Stimulated activated CD4-positive, alpha-beta T cell treated with anti-CD3 and anti-CD28 coated beads, Interleukin-15, amount 100 ng/mL, for 1 hour (primary cell): ENCODE measurements around the gene CHDH.

Experiments used
- DNase-seq, 2 donors: peaks; one replicate each; pipeline ENCODE4 v3.0.0-alpha.2; 2020; ENCODE audit warnings: low read depth in 1 of 2, low spot score in 1 of 2

CHDH gene

GRCh38 chr3:53792866-53793265 is 53.4 kb downstream of the CHDH start:
- DNase-seq, result no peak

- DNase-seq, result no peak
Measured at GRCh38 chr3:53791317-53791716, 54.9 kb downstream of the CHDH start.

DNA sequence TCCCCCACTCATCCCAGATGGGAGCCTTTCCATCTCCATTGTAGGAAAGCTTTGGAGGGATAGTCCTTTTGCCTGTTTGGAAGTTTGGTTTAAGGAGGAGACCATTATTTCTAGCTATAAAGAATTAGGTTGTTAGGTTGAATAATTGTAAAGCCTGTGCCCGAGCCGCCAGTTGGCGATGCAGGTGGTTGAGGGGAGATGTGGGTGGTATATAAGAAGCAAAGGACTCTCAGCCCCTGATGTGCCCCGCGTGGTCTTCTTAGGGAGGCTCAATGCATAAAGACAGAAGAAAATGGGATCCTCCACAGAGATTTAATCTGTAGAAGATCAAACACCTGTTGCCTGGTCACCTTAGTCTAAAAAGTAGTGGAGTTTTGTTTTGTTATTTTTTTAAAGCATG is 55.7 kb downstream of the CHDH start:
- no peak for DNase-seq

DNA sequence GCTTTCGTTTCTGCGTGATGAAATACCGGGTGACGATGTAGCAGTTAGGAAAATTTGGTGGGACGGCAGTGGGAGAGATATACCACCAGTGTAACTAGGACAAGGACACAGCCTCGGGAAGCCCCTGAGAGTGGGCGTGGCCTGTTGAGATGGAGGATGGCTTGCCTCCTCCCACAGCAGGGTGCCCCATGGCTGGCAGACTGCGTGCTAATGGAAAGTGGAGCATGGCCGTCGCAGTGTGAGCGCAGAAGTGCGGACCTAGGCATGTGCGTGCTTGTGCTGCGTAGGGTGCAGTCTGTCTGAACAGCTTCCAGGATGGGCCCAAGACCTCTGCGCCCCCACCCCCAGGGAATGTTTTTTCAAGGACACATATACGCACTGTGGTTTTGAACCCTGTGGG is 56.8 kb downstream of the CHDH start:
- no peak for DNase-seq

GRCh38 chr3:53788038-53788437 is 58.2 kb downstream of the CHDH start:
- no peak for DNase-seq

DNA sequence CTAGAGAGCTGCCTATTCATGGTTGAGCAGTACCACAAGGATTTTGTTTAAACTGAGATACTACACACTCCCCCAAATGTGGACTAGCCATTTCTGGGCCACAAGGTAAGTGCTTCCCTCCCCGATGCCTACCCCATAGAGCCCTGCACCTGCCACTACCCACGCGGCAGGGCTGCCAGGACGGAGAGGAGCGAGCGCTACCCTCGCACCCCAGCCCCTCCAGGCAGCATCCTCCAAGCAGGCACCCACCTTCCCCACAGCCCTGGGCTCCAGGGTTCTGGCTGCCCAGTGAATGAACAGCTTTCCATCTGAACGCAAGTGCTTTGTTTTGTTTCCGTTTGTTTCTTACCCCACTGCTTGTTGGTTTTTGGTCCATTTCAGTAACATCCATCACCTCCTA is 59.2 kb downstream of the CHDH start:
- DNase-seq, result no peak

DNA sequence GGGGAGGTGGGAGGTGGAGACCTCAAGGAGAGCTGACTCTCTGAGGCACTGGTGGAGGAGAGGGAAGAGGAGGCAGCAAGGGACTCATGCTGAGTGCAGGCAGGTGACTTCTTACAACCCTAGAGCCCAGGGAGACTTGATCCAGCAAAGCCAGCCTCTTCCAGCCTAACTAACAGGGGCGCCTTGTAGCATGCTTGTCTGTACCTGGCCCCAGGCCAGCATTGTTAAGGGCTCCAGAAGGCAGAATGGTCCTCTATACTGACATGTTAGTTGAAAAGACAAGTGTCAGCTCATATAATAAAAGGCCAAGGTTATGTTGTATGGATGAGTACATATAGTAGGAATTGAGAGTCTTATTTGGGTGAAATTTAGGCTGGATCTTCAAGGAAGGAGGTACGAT is 65.4 kb downstream of the CHDH start:
- DNase-seq, result no peak

DNA sequence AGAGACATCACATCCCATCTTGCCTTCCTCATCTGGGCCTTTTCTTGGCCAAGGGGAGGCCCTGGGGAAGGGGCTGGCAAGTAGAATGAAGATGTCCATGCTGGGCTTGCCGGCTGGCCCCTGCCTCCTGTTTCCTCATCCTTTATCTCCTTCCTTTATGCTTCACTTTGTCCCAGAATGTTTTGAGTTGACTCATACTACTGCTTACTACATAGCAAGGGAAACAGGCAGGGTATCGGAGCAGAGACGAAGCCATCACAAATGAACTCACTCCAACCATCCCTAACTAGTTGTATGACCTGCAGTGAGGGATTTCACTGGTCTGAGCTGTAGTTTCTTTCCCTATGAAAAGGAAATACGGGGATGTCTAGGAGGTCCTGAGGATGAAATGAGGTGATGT is 66.0 kb downstream of the CHDH start:
- DNase-seq, result no peak

GRCh38 chr3:53778153-53778552 is 68.1 kb downstream of the CHDH start:
- DNase-seq, result no peak

DNA sequence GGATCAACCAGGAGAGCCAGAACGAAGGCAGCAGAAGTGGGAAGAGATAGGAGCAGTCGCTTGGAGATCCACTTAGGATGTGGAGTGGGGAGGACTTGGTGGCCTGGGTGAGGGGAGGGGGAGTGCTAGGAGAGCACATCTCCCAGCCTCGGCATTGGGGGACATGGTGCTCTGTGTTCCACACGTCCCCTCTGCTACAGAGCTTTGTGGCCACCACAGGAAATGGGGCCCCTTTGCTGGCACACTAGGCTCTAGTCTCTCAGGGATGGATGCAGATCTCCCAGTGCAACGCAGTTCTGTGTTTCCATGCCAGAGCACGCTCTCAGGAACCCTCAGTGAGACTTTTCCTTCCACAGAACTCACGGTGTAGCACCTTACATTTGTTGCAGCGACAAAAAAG is 68.8 kb downstream of the CHDH start:
- DNase-seq, result no peak

DNA sequence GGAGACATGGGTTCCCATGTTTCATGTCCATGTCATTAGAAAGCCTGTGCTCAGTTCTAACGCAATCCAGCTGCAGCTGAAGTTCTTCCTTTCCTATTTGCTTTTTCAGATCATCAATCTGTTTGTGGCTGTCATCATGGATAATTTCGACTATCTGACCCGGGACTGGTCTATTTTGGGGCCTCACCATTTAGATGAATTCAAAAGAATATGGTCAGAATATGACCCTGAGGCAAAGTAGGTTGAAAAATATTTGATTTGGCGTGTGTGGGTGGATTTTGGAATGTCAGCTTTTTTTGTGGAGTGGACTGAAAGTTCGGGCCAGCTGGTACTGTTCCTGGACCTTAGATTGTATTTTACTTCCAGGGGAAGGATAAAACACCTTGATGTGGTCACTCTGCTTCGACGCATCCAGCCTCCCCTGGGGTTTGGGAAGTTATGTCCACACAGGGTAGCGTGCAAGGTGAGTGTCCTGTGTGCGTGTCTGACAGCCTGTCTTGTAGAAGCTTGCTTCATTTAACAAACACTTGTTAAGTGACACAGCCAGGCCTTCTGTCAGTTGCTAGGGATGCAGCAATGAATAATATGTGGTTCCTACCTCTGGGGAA is 69.6 kb downstream of the CHDH start:
- no peak for DNase-seq

DNA sequence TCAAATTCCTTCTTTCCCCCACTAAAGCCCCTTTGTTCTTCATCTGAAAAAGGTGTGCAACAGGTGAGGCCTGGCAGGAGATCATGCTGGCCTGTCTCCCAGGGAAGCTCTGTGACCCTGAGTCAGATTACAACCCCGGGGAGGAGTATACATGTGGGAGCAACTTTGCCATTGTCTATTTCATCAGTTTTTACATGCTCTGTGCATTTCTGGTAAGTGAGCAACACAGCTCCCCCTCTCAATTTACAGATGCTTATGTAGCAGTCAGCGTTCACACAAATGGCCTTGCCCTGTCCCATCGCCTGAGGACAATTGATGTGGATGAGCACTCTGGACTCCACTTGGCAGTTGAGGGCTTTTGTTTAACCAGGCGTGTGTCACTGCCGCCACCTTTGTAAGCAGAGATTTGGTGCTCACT is 70.4 kb downstream of the CHDH start:
- no peak for DNase-seq

- no peak for DNase-seq
Measured at GRCh38 chr3:53775018-53775417, 71.2 kb downstream of the CHDH start.

- no peak for DNase-seq
Measured at GRCh38 chr3:53774414-53774813, 71.8 kb downstream of the CHDH start.

DNA sequence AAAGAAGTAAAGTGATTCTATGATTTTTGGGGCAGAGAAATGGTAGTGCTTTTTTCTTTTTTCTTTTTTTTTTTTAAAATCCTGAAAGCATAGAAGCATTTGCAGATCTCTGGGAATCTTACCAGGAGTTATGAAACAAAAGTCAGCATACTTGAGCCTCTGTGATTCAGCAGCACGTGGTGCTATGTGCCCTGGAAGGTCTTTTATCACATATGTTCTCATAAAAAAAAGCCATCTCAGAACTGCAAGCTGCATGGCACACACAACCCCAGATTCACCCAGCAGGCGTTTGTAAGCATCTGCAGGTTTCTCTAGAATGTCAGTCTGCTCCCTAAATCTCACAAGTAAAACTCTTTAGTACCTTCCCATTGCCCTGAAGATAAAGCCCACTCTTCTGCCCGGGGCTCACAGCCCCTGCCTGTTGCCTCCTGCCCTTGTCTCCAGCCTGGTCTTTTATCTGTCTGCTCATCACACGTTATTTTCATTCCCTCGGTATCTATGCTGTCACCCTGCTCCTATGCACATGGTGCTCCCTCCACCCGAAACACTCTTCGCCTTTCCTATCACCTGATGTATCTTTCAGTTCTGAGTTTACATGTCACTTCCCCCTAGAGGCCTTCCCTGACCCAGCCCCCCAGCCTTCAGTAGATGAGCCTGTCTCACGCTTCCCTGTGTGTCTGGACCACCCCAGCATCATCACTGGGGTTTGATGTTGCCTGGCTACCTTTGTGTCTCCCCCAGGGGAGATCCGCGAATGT is 72.4 kb downstream of the CHDH start:
- no peak for DNase-seq

- DNase-seq, result no peak
Measured at GRCh38 chr3:53773021-53773436, 73.2 kb downstream of the CHDH start.

DNA sequence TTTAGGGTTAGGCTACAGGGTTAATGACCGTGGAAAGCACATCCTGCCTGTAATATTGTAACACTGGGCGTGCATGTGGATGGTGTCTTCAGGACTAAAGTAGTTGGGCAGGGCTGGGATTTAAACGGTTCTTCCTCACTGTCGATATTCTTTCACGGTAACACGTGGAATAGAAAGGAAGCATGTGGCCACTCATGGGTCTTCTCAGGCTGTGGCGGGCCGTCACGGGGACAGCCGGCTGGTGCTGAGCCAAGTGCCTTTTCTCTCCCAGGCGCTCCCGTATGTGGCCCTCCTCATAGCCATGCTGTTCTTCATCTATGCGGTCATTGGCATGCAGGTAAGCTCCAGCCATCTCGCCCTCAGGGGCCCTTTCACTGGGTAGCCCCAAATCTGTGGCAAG is 73.7 kb downstream of the CHDH start:
- no peak for DNase-seq

GRCh38 chr3:53768478-53769459 is 77.5 kb downstream of the CHDH start:
- no peak for DNase-seq

DNA sequence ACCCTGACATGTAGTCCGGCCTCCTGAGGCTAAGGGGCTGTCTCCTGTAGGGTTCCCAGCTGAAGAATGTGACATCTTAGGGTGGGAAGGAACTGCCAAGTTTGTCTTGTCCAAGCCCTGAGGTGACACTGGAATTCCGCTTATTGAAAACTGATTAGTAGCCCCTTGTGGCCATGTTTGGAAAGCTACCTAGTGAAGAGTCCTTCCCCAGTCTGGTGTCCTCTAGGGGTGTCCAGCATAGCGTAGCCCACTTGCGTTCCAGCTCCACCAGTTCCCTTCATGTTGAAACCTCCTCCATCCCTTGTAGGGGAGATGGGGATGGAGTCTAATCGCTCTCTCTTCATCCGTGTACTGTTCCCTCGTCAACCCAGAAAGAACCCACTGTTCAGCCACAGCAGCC is 79.5 kb downstream of the CHDH start:
- DNase-seq, result no peak

DNA sequence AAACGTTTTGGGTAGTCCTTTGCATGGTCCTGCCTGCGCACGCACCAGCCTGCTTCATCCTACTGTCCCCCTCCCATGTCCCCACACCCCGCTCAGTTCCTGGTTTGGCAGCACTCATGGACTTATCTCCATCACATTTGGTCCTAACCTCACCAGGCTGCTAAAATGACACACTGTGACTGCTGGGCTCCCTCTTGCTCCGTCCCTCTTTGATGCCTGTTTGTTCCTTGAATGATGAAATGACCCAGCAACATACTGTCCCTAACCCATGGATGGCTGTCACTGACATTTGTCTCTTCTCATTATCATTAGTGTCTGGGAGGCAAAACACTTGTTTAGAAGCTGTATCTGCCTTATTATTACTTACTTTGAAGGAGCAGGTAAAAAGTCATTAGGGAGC is 80.5 kb downstream of the CHDH start:
- DNase-seq, result no peak

GRCh38 chr3:53764026-53764775 is 82.0 kb downstream of the CHDH start:
- no peak for DNase-seq
